H9 (cell line): ENCODE results near the gene AMBRA1. TPM values are rescaled to one million over a fixed set of nuclear protein-coding genes. Genes with fewer than 3 reads are reported as not detected.

Experiments
- DNase-seq: peaks from one replicate; pipeline ENCODE4 v3.0.0-alpha.2; 2017
- H2AFZ ChIP-seq: one replicate; pipeline ENCODE4 v1.6.1; 2013; ENCODE audit warnings: mild to moderate bottlenecking, low read length, control low read depth, moderate library complexity
- H2AK5ac ChIP-seq: 2 replicates; pipeline ENCODE4 v1.6.1; 2013; ENCODE audit warnings: low read length, control low read depth, mixed read lengths; ENCODE audit not compliant: insufficient read length
- H2BK120ac ChIP-seq: one replicate; pipeline ENCODE4 v1.6.1; 2013; ENCODE audit warnings: low read depth, mild to moderate bottlenecking, low read length, control low read depth, inconsistent platforms; ENCODE audit not compliant: poor library complexity, severe bottlenecking
- H2BK12ac ChIP-seq: 2 replicates; pipeline ENCODE4 v1.6.1; 2013; ENCODE audit warnings: low read length, control low read depth, mixed read lengths, low read depth; ENCODE audit not compliant: insufficient read length
- H2BK15ac ChIP-seq: 2 replicates; pipeline ENCODE4 v1.6.1; 2013; ENCODE audit warnings: low read depth, low read length, control low read depth
- H2BK20ac ChIP-seq: one replicate; pipeline ENCODE4 v1.6.1; 2013; ENCODE audit warnings: low read depth, mild to moderate bottlenecking, low read length, control low read depth, inconsistent platforms; ENCODE audit not compliant: poor library complexity, severe bottlenecking
- H2BK5ac ChIP-seq: 2 replicates; pipeline ENCODE4 v1.6.1; 2013; ENCODE audit warnings: low read length, control low read depth, mixed read lengths; ENCODE audit not compliant: insufficient read length
- H3K14ac ChIP-seq: 2 replicates; pipeline ENCODE4 v1.6.1; 2013; ENCODE audit warnings: low read length, control low read depth; ENCODE audit not compliant: insufficient read depth
- H3K18ac ChIP-seq: 2 replicates; pipeline ENCODE4 v1.6.1; 2013; ENCODE audit warnings: low read depth, mild to moderate bottlenecking, mixed read lengths, low read length, control low read depth; ENCODE audit not compliant: insufficient read length
- H3K23ac ChIP-seq: 2 replicates; pipeline ENCODE4 v1.6.1; 2013; ENCODE audit warnings: low read length, control low read depth, mixed read lengths, low read depth; ENCODE audit not compliant: insufficient read length
- H3K23me2 ChIP-seq: 2 replicates; pipeline ENCODE4 v1.6.1; 2013; ENCODE audit warnings: low read depth, mild to moderate bottlenecking, mixed read lengths, low read length, control low read depth; ENCODE audit not compliant: insufficient read length, poor library complexity, severe bottlenecking
- H3K27ac ChIP-seq: 2 replicates; pipeline ENCODE4 v1.5.1; 2013; ENCODE audit warnings: low read length, control low read depth, mixed read lengths, low read depth; ENCODE audit not compliant: insufficient read length
- H3K27me3 ChIP-seq: 2 replicates; pipeline ENCODE4 v1.6.1; 2013; ENCODE audit warnings: low read length, control low read depth, inconsistent platforms; ENCODE audit not compliant: insufficient read depth
- H3K4ac ChIP-seq: 2 replicates; pipeline ENCODE4 v1.6.1; 2013; ENCODE audit warnings: low read depth, mild to moderate bottlenecking, control low read depth, inconsistent platforms, low read length, moderate library complexity
- H3K4me1 ChIP-seq: 2 replicates; pipeline ENCODE4 v1.6.1; 2013; ENCODE audit warnings: low read length, control low read depth, inconsistent platforms; ENCODE audit not compliant: insufficient read depth
- H3K4me2 ChIP-seq: 2 replicates; pipeline ENCODE4 v1.6.1; 2013; ENCODE audit warnings: low read length, control low read depth, mixed read lengths; ENCODE audit not compliant: insufficient read length, insufficient read depth
- H3K56ac ChIP-seq: 2 replicates; pipeline ENCODE4 v1.6.1; 2013; ENCODE audit warnings: low read depth, mild to moderate bottlenecking, mixed read lengths, low read length, control low read depth; ENCODE audit not compliant: insufficient read length
- H3K79me1 ChIP-seq: 2 replicates; pipeline ENCODE4 v1.6.1; 2013; ENCODE audit warnings: low read depth, mild to moderate bottlenecking, moderate library complexity, low read length, control low read depth, inconsistent platforms; ENCODE audit not compliant: insufficient read depth, poor library complexity, severe bottlenecking
- H3K79me2 ChIP-seq: 2 replicates; pipeline ENCODE4 v1.6.1; 2013; ENCODE audit warnings: low read length, control low read depth, inconsistent platforms; ENCODE audit not compliant: insufficient read depth
- H3K9ac ChIP-seq: 2 replicates; pipeline ENCODE4 v1.6.1; 2013; ENCODE audit warnings: low read length, control low read depth, mixed read lengths; ENCODE audit not compliant: insufficient read length; ENCODE audit errors: extremely low read depth
- H3K9me3 ChIP-seq: one replicate; pipeline ENCODE4 v1.6.1; 2013; ENCODE audit warnings: low read depth, low read length, inconsistent platforms; ENCODE audit not compliant: control insufficient read depth
- H3T11ph ChIP-seq: one replicate; pipeline ENCODE4 v1.6.1; 2013; ENCODE audit warnings: mild to moderate bottlenecking, low read length, control low read depth, inconsistent platforms
- H4K20me1 ChIP-seq: one replicate; pipeline ENCODE4 v1.6.1; 2013; ENCODE audit not compliant: control insufficient read depth, insufficient read length, insufficient read depth
- H4K5ac ChIP-seq: 2 replicates; pipeline ENCODE4 v1.6.1; 2013; ENCODE audit warnings: low read depth, mild to moderate bottlenecking, mixed read lengths, low read length, control low read depth; ENCODE audit not compliant: insufficient read length
- H4K8ac ChIP-seq: replicated peaks from 2 replicates; pipeline ENCODE4 v1.6.1; 2013; ENCODE audit warnings: low read length, control low read depth, mixed read lengths, low read depth; ENCODE audit not compliant: insufficient read length
- H4K91ac ChIP-seq: 2 replicates; pipeline ENCODE4 v1.6.1; 2013; ENCODE audit warnings: low read depth, mild to moderate bottlenecking, moderate library complexity, mixed read lengths, low read length, control low read depth; ENCODE audit not compliant: insufficient read length
- H3K27ac Mint-ChIP-seq, 3 experiments: 2 replicates in 2 of 3; 3 replicates in 1 of 3; pipeline ENCODE4 v1.8.0; 2020 to 2021; ENCODE audit warnings: mixed read lengths in 3 of 3, mild to moderate bottlenecking in 1 of 3, moderate library complexity in 1 of 3
- H3K27me3 Mint-ChIP-seq: 2 replicates; pipeline ENCODE4 v1.8.0; 2021; ENCODE audit warnings: low read depth, mild to moderate bottlenecking, moderate library complexity, mixed read lengths
- H3K36me3 Mint-ChIP-seq, 3 experiments: 2 replicates in 2 of 3; 3 replicates in 1 of 3; pipeline ENCODE4 v1.8.0; 2020 to 2021; ENCODE audit warnings: low read depth in 3 of 3, mixed read lengths in 3 of 3; ENCODE audit not compliant: insufficient read depth in 1 of 3
- H3K4me1 Mint-ChIP-seq, 2 experiments: 2 replicates each; pipeline ENCODE4 v1.8.0; 2020; ENCODE audit warnings: mixed read lengths in 2 of 2
- H3K4me3 Mint-ChIP-seq, 2 experiments: 2 replicates in 1 of 2; 3 replicates in 1 of 2; pipeline ENCODE4 v1.8.0; 2020 to 2021; ENCODE audit warnings: mild to moderate bottlenecking in 2 of 2, mixed read lengths in 2 of 2, moderate library complexity in 1 of 2
- H3K9me3 Mint-ChIP-seq, 2 experiments: 2 replicates in 1 of 2; 3 replicates in 1 of 2; pipeline ENCODE4 v1.8.0; 2020; ENCODE audit warnings: mild to moderate bottlenecking in 2 of 2, mixed read lengths in 2 of 2, moderate library complexity in 1 of 2
- WGBS: extraction: QIAGEN DNeasy Blood & Tissue Kit; methylation state at CpG from one replicate; pipeline ENCODE4 v1.1.7; 2013; ENCODE audit warnings: missing lambda C conversion rate, low lambda C conversion rate, mixed read lengths; ENCODE audit not compliant: insufficient read length; ENCODE audit errors: extremely low coverage; 5-methylcytosine and 5-hydroxymethylcytosine counted together
- total RNA-seq: library from RNA; stranded (reverse); gene quantifications from 2 replicates; pipeline ENCODE4 v1.2.1, GENCODE V29; 2021
- TF ChIP-seq, protein P1 (sequence below): fragments of 200-600 bp; sonication (generic); conservative IDR thresholded peaks from 3 replicates; pipeline ENCODE4 v1.8.0; 2021; ENCODE audit warnings: antibody characterized with exemption, mild to moderate bottlenecking

AMBRA1 gene
- total RNA-seq, 1 experiment from 2014 or later = 37.5 TPM

- no peak overlapping the region for H2BK5ac ChIP-seq
- no peak overlapping the region for H4K8ac ChIP-seq
- no peak overlapping the region for H4K91ac ChIP-seq
- H2AFZ ChIP-seq = no peak overlapping the region
- H2BK120ac ChIP-seq = no peak overlapping the region
- H2BK15ac ChIP-seq = no peak overlapping the region
- H3K27me3 ChIP-seq = no peaks in the 10 kb centered on the region
- no peak overlapping the region for H2AK5ac ChIP-seq
- H3K56ac ChIP-seq = no peak overlapping the region
- H3K23me2 ChIP-seq = no peaks in the 10 kb centered on the region
- Mint-ChIP-seq H3K9me3 (no peaks in the 10 kb centered on the region), H3K36me3 (peaks cover 0 to 2% (median 0%) of the 10 kb centered on the region in 3 experiments; a peak in 2 of 7 replicates), H3K4me1 (no peaks in the 10 kb centered on the region), H3K4me3 (no peak overlapping the region), H3K27me3 (no peaks in the 10 kb centered on the region), H3K27ac (no peak overlapping the region)
- TF ChIP-seq, protein P1, sequence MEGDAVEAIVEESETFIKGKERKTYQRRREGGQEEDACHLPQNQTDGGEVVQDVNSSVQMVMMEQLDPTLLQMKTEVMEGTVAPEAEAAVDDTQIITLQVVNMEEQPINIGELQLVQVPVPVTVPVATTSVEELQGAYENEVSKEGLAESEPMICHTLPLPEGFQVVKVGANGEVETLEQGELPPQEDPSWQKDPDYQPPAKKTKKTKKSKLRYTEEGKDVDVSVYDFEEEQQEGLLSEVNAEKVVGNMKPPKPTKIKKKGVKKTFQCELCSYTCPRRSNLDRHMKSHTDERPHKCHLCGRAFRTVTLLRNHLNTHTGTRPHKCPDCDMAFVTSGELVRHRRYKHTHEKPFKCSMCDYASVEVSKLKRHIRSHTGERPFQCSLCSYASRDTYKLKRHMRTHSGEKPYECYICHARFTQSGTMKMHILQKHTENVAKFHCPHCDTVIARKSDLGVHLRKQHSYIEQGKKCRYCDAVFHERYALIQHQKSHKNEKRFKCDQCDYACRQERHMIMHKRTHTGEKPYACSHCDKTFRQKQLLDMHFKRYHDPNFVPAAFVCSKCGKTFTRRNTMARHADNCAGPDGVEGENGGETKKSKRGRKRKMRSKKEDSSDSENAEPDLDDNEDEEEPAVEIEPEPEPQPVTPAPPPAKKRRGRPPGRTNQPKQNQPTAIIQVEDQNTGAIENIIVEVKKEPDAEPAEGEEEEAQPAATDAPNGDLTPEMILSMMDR = no peak
- no peaks in the 10 kb centered on the region for H3K4me1 ChIP-seq
- H4K20me1 ChIP-seq = no peaks in the 10 kb centered on the region
- no peak overlapping the region for H4K5ac ChIP-seq
- no peak overlapping the region for H2BK20ac ChIP-seq
- no peak overlapping the region for H3K23ac ChIP-seq
- H3K14ac ChIP-seq = no peak overlapping the region
- H3K4ac ChIP-seq = no peak overlapping the region
- no peak overlapping the region for H3K9ac ChIP-seq
- WGBS = no CpG with 5 or more reads among the region's 1 CpG
- no peak overlapping the region for H2BK12ac ChIP-seq
- DNase-seq = no peak
- H3K18ac ChIP-seq = no peak overlapping the region
- H3K4me2 ChIP-seq = no peak overlapping the region
- no peak overlapping the region for H3T11ph ChIP-seq
- H3K79me2 ChIP-seq = no peaks in the 10 kb centered on the region
- no peak overlapping the region for H3K27ac ChIP-seq
- no peaks in the 10 kb centered on the region for H3K79me1 ChIP-seq
- H3K9me3 ChIP-seq = no peaks in the 10 kb centered on the region
These were observed 7.3 kb upstream of the AMBRA1 start for GRCh38 chr11:46601129-46601528.
